ENCODE data around the gene IFNAR2.

- TF ChIP-seq CTCF (IDR thresholded peaks at IDR 0.05; ENCODE audit: low read length) (no peak), EZH2 (optimal IDR thresholded peaks at IDR 0.05; ENCODE audit: low read depth, low read length) (no peak)
These were observed 43.3 kb downstream of the IFNAR2 start for GRCh38 chr21:33273044-33273443.

Data from MM.1S (cell line).